Hematopoietic multipotent progenitor cell (in vitro differentiated cells): ENCODE results near the gene FRMPD2. TPM values are rescaled to one million over a fixed set of nuclear protein-coding genes. Genes with fewer than 3 reads are reported as not detected.

Experiments used
- DNase-seq, 3 donors: peaks; one replicate each; pipeline ENCODE4 v3.0.0-alpha.2; 2011 to 2015; ENCODE audit warnings: low read depth in 2 of 3, low spot score in 2 of 3
- total RNA-seq: library from RNA; depleted of rRNA; stranded (reverse); fragments of >200 nt; gene quantifications from one replicate; pipeline ENCODE4 v1.2.3, GENCODE V29; 2012

The FRMPD2 gene, protein sequence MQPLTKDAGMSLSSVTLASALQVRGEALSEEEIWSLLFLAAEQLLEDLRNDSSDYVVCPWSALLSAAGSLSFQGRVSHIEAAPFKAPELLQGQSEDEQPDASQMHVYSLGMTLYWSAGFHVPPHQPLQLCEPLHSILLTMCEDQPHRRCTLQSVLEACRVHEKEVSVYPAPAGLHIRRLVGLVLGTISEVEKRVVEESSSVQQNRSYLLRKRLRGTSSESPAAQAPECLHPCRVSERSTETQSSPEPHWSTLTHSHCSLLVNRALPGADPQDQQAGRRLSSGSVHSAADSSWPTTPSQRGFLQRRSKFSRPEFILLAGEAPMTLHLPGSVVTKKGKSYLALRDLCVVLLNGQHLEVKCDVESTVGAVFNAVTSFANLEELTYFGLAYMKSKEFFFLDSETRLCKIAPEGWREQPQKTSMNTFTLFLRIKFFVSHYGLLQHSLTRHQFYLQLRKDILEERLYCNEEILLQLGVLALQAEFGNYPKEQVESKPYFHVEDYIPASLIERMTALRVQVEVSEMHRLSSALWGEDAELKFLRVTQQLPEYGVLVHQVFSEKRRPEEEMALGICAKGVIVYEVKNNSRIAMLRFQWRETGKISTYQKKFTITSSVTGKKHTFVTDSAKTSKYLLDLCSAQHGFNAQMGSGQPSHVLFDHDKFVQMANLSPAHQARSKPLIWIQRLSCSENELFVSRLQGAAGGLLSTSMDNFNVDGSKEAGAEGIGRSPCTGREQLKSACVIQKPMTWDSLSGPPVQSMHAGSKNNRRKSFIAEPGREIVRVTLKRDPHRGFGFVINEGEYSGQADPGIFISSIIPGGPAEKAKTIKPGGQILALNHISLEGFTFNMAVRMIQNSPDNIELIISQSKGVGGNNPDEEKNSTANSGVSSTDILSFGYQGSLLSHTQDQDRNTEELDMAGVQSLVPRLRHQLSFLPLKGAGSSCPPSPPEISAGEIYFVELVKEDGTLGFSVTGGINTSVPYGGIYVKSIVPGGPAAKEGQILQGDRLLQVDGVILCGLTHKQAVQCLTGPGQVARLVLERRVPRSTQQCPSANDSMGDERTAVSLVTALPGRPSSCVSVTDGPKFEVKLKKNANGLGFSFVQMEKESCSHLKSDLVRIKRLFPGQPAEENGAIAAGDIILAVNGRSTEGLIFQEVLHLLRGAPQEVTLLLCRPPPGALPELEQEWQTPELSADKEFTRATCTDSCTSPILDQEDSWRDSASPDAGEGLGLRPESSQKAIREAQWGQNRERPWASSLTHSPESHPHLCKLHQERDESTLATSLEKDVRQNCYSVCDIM (N-terminal part only)
- not detected for total RNA-seq

DNA sequence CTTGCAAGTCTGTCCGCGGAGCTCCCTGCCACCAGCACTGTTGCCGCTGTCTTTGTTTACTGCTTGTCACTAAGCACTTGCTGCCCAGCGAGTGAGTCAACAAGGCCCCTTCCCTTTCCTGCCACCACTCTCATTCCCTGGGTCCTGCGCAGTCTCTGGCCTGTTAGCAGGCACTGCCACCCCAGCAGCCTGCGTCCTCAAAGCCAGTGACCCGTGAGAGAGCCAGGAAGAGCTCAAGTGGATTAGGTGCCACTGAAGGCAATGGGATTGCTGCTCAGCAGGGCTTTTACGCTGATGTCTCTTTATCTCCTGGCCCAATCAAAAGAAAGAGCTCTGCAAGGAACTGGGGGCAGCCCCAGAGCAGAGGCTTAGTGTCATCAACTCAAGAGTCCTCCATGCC, at the start of gene FRMPD2:
TSS of gene FRMPD2 (minus strand) at position 61 of the 400 bp plus-strand sequence. CDS start 129 bp downstream, outside the sequence.
- DNase-seq = no peak

DNA sequence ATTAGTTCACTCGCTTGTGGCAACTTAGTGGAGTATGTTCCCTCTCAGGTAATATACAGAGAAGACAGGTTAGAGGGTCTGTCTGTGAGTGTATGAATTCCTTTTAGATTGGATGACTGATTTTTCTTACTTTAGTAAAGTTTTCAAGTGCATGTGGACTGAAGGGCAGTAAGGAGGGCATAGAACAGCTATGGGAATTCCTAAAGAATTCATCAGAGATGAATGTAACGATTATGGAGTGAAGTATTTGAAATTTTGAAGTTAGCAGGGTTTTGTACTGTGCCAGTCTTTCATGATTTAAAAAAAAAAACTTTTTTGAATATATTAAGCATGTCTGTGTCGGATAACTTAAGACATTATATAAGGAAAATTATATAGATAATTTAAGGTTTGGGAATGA, 47.5 kb upstream of the FRMPD2 start:
- no peak for DNase-seq

DNA sequence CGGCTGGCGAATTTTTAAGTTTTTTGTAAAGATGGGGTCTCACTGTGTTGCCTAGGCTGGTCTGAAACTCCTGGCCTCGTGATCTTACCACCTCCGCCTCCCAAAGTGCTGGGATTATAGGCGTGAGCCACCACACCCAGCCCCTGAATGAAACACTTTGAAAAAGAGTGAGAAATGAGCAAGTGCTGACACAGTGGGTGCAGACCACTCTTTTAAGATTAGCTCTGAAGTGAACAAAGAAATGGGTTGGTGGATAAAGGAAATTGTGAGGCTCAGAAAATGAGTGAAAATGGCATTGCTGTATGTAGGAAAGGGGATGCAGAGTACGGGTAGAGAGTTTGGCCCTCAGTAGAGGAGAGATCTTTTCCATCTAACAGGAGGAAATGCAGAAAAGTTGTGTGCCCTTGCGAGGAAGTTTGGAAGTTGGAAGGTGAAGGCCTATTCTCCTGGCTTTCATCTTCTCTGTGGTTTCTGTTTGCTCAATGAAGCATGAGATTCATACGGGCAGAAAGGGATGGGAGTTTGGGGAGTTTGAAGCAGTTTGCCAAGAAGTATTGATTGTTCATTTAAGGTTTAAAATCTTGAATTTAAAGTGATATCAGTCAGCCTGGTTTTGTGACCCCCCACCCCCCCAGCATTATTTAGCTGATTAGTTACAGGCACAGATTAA, 43.0 kb upstream of the FRMPD2 start:
- no peak for DNase-seq

DNA sequence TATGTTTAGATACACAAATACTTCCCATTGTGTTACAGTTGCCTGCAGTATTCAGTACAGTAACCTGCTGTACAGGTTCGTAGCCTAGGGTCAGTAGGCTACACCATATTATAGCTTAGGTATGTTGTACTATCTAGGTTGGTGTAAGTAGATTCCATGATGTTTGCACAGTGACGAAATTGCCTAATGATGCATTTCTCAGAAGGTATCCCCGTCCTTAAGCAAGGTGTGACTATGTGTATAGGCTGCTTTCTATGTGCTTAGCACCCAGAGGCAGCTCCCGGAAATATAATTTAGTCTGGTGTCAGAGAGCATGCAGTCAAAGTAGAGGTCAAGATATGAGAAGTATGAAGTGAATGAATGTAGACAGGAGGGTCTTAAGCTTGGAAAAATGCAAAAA, 41.7 kb upstream of the FRMPD2 start:
- no peak for DNase-seq

DNA sequence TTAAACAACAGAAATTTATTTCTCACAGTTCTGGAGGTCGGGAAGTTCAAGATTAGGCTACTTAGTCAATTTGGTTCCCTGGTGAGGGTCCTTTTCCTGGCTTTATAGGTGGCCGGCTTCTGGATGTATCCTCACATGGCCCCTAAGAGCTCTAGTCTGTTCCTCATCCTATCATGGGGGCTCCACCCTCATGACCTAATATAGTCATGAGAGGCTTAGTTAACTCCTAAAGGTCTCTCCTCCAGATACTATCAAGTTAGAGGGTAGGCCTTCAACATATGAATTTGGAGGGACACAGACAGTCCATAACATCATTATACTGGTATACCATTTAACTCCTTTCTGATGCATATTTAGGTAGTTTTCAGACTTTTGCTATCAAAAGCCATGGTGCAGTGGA, 39.6 kb upstream of the FRMPD2 start:
- no peak for DNase-seq

DNA sequence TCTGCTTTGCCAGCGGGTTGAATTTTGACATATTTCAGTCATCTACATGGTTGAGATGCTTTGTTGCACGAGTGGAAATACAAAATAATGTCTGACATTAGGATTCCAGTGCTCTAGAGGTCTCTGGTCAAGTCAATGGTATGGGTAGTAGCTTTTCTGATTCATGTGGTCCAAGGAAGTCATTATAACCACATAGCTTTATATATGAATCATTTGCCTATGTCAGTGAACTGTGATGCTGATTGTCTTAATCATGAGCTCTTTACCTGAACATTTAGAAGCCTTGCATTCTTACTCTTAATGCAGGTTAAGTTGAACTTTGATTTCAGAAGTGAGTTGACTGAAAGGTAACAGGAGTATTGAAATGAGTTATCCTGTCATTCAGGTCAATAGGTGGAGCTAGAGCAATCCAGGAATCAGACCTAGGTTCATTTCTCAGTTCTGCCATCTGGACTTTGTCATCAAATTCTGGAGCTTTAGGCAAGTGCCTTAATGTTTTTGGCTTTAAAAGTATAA, 35.3 kb upstream of the FRMPD2 start:
- peak in 1 of 3 donors; percentile 16 for DNase-seq

DNA sequence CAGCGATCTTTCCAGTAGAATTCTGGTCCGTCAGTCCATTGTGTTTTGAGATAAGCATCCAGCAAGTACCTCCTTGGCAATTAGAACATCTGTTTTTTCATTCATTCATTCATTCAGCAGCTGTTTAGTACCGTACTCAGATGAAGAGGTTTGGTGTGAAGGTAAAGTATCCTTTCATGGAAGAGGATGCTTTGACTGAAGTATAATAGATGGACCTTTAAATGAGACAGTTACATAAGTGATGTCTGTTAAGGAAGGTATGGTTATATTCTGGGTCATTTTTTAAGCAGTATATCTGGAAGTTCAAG, 33.2 kb upstream of the FRMPD2 start:
- no peak for DNase-seq

DNA sequence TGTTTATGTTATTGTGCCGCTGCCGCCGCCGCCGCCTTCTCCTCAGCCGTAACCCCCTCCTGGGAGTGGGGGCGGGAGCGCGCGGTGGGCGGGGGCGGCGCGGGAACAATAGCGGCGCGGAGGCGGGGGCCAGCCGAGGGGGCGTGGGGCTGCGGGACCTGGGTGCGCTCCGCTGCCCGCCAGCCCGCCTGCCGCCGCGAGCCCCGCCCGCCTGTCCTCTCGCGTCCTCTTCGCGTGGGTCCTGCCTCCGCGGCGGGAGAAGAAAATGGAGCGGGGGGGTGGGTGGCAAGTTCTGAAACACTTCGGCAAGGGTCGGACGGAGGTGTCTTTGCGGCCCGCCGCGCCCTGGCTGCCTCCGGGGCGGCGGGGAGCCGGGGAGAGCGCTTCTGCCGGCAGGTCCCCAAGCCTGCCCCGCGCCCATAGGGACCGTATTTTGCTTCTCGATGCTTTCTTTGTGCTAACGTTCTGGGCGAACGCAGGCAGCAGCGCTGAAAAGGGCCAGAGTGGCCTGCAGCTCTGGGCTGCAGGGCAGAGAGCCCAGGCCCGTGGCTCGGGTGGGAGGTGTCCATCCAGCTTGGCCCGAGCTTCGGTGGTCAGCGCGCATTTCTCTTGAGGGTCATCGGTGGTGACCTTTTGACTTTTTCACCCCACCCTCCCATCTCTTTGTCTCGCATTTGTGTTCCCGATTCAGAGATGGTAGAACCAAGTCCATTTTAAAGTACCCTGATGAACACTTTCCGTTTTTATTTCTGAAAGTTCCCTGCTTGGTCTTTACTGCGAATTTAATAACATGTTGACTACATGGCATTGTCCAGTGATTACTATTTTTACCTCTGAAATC, 32.6 kb upstream of the FRMPD2 start:
- DNase-seq = peak in 1 of 3 donors; percentile 66

DNA sequence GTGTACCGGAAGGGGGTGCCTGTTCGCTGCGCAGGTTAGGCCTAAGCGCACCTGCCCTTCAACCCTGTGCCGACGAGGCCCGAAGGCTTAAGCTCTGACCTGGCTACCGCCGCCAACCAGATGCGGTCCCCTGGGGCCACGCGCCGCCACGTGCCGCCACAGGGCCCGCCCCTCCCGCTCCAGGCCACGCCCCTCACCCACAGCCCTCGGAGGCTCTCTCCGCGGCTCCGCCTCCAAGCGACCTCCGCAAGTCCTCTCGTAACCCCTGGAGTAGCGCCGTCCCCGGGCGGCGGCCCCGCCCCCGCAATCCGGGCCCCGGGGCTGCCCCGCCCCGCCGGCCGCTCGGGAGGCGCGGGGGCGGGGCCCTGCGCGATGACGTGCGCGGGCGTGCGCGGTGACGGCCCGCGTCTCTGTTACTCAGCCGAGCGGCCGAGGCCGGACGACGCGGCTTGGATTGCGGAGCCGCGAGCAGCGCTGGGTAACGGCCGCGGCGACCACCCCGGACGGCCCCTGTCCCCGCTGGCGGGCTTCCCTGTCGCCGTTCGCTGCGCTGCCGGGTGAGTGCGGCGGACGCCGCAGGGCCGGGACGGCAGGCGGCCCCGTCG, 31.9 kb upstream of the FRMPD2 start, which contains the start of gene MAPK8:
TSS of gene MAPK8 (plus strand) at position 413 of the 605 bp plus-strand sequence. CDS start 94,984 bp downstream, outside the sequence.
- peak; percentile 87 to 95 (median 93) for DNase-seq

DNA sequence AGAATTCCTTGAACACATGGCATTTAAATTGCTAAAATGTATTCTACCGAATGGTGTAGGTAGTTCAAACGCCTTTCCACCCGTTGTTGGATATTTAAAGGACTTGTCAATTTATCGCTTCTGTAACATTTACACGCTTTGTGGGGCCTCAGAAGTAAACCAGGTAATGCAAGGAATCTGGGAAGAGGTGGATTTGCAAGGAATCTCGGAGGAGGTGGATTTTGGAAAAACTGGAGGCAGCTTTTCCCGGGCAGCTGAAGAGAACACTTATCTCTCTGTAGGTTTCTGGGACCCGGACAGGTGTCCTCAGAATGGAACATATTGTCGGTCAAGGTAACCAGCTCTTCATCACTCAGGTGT, 31.4 kb upstream of the FRMPD2 start:
- DNase-seq = no peak

DNA sequence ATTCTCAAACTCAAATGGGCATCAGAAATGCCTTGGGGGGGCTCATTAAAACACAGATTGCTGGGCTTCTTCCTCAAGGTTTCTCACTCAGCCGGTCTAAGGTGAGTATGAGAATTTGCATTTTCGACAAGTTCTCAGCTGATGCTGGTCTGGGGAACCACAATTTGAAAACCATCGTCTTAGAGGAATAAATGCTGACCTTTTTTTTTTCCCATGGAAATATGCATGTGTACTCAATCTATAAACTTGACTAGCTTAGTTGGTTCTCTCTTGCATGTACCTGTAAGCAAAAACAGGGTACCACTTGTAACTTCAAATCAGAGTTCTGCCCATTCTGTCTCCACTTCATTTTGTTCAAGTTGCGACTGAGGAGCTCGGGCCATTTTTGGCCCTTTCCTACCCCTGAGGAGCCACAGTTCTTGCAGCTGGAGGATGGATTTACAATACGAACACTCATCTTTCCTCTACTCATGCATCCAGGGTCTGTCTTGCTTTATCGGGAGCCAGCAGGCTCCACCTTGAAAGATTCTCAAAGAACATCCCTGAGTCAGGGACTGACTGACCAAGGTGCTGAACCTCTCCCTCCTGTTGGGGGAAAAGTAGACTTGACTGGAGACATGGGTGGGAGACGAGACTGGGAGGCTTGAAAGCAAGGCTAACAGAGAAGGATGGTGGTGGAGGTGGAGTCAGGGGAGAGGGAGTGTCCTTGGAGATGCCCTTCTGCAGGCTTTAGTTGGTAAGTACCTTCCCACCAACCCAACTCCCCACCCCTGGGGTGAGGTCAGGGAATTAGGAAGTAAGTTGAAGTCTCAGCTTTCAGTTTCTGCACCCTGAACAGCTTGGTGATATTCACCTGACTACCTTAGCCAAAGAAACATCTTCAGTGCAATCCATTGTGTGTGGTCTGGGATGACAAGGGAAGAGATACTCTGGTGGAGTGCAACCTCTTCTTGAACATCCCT, 28.3 kb upstream of the FRMPD2 start:
- DNase-seq = no peak

DNA sequence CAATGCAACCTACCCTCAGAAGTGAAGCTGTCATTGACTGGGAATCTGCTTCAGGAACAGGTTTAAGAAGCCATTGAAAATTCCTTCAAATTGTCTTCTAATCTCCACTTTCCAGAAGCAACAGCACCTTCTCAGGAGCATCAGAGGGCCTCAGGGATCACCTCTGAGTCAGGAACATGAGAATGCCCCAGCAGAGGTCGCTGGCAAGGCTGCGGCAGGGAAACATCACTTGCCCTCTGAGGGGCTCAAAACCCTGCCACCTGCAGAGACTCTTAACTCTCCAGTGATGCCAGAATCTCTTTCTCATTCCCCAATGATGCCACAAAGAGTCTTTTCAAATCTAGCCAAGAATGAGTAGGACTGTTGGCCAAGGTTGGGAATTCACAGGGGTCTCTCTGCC, 26.1 kb upstream of the FRMPD2 start:
- DNase-seq = no peak

DNA sequence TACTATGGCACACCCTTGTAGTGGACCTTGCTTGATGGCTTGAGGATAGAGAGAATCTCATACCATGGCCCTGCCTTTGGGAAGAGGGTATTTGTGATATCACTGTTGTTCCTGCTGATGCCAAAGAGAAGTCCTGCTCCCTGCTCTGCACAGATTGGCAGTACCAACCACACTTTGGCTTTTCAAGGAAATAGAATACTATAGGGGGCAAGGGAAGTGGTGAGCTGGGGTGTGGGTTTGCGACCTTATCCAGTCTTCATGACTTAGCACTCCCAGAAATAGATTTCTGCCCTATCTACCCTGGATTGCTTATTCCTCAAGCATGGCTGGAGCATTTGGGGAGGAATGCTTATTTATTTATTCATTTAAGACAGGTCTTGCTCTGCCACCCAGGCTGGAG, 25.2 kb upstream of the FRMPD2 start:
- no peak for DNase-seq

DNA sequence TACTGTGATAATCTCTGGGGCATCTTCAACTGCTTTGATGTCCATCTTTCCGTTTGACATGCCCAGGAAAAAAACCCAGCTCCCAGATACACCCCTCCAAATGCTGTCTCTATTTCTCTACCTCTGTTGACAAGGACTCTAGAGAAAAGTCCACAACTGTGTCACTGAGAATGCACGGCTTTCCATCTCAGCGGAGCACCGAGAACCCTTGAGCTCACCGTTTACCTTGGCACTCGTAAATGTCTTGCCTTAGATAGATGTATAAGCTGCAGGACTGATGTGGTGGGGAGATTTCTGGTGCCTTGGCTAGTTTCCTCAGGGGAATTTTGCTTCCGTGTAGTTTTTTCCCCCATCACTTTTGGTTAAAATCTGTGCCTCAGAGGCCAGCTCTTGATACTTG, 24.6 kb upstream of the FRMPD2 start:
- DNase-seq = no peak

DNA sequence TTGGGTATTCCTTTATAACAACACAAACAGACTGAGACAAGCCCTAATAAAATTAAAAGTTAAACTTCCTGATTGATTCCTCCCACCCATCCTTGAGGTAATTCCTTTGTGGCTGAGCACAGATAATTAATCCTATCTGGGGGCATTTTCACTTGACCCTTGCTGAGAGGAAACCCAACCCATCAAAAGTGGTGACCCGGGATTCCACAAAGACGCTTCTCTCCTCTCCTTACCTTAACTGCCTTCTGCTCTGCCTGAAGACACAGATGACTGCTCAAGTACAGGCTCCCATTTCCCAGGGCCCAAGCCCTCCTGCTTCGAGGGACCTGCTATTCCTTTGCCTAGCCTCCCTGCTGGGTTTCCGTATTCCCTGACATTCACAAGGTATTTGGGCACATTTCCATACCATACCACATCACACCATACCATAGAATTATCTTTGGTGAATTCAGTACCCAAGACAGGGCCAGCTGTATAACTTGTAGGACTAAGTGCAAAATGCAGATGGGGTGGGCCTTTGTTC, 22.1 kb upstream of the FRMPD2 start:
- no peak for DNase-seq

DNA sequence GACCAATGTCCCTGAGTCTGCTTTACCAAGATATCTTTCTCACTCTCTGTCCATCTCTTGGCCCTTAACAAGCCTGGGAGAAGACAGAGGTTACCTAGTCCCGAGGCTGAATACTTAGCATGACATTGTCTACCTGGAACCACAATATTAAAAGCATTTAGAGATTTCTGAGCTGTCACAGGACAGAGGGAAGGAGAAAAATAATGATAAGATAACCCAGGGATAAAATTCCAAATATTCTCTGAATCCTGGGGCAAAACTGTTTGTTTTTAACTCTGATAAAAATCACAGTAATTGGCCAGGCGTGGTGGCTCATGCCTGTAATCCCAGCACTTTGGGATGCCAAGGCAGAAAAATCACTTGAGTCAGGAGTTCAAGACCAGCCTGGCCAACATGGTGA, 19.9 kb upstream of the FRMPD2 start:
- DNase-seq = no peak

DNA sequence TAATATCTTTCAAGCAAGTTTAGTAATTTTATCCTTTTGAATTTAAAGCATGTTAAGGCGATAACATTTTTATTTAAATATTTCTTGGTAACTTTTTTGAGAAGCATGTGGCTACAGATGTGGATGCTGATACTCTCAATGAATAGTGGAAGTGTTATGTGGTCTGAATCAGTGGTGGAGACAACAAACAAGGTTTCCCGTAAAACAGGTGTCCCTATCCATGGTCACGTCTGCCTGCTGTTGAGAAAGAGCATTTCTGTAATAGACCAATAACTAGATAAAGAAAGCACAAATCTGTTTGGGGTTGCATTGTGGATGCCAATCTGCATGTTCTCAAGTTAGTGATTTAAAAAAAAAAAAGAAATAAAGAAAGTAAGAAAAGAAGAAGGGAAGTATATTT, 18.1 kb upstream of the FRMPD2 start:
- no peak for DNase-seq

DNA sequence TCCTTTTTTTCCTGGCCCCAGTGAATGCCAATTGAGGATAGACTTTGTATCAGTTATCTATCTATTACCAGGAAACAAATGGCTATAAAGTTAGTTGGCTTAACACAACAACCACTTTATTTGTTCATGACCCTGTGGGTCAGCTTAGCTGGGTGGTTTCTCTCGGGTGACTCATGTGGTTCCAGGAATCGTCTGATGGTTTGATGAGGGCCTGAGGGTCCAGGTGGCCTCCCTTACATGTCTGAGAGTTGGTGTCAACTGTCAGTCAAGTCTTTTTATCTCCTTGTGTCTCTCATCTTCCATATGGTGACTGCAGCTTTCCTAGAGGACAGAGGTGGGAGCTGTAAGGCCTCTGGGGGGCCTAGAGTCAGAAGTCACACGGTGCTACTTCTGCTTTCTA, 16.7 kb upstream of the FRMPD2 start:
- DNase-seq = no peak
